Psoas muscle (tissue), 8 donors: Measurements from ENCODE around the gene RNF7. TPM values are rescaled to one million over a fixed set of nuclear protein-coding genes. Genes with fewer than 3 reads are reported as not detected.
"Not testable (repeated sequence)": the region's sequence is repeated elsewhere in the genome, so short reads cannot be mapped to it uniquely, and the experiment has no call there.

Source experiments
- ATAC-seq, 4 donors: fragments of 200-7000 bp; cut with Tn5 transposase; one replicate each; pipeline ENCODE4 v1.9.1; 2020; ENCODE audit warnings: moderate library complexity in 3 of 4, mild to moderate bottlenecking in 2 of 4
- DNase-seq, 2 donors: peaks; one replicate each; pipeline ENCODE4 v3.0.0-alpha.2; 2020
- H3K27ac ChIP-seq: fragments of 200-600 bp; one replicate; pipeline ENCODE4 v1.8.0; 2022
- H3K27me3 ChIP-seq, 3 donors: fragments of 200-600 bp in 1 of 3; one replicate each; pipeline versions ENCODE4 v1.6.1 to v1.8.0; 2013 to 2022; ENCODE audit warnings: low read length in 2 of 3, mild to moderate bottlenecking in 2 of 3, moderate library complexity in 1 of 3; ENCODE audit not compliant: insufficient read depth in 3 of 3
- H3K36me3 ChIP-seq, 2 donors: fragments of 200-600 bp in 1 of 2; one replicate each; pipeline versions ENCODE4 v1.6.1 to v1.8.0; 2013 to 2022; ENCODE audit warnings: low read depth in 1 of 2, mild to moderate bottlenecking in 1 of 2, moderate library complexity in 1 of 2; ENCODE audit not compliant: insufficient read depth in 1 of 2
- H3K4me1 ChIP-seq: fragments of 200-600 bp; one replicate; pipeline ENCODE4 v1.8.0; 2022
- H3K4me3 ChIP-seq: fragments of 200-600 bp; one replicate; pipeline ENCODE4 v1.8.0; 2022; ENCODE audit warnings: mild to moderate bottlenecking
- H3K9me3 ChIP-seq: fragments of 200-600 bp; one replicate; pipeline ENCODE4 v1.8.0; 2022
- WGBS, 3 donors: extraction: QIAGEN DNeasy Blood & Tissue Kit; methylation state at CpG; one replicate each; pipeline versions ENCODE4 v1.1.6 to v1.1.7; 2013; 5-methylcytosine and 5-hydroxymethylcytosine counted together
- intact Hi-C, 2 donors: fragments of 100-400 bp; cut with DNase I; formaldehyde crosslinking; loops; one replicate each; pipeline versions ENCODE4 v1.11.0 to v1.14.2; 2022
- polyA plus RNA-seq, 3 donors: library from polyadenylated mRNA; stranded (reverse); fragments of 200-250 nt; gene quantifications; one replicate each; pipeline ENCODE4 v1.2.3, GENCODE V29; 2013
- total RNA-seq, 4 donors: library from RNA; stranded (reverse); fragmentation: NEBNext Ultra II Directional in 2 of 4; extraction: Animal tissue kit (Norgen Biotek cat#: 25700) in 2 of 4; gene quantifications; one replicate each; pipeline versions ENCODE4 v1.2.1 to v1.2.4, GENCODE V29; 2021 to 2023
- TF ChIP-seq, protein P1 (sequence below): fragments of 200-600 bp; IDR thresholded peaks from one replicate; pipeline ENCODE4 v1.8.0; 2022; ENCODE audit warnings: antibody characterized with exemption
- donor health status: healthy with polysubstance abuse.
- donor health status: DM: no; HTN: no; CAD: no; lungs with moderate emphysema.
- donor health status: Bipolar disorder and iron deficiency.
- donor health status: healthy.
- donor health status: DM: yes; HTN: yes; CAD: no.
- donor health status: DM: no; HTN: no; CAD: no.
- donor health status: DM: no; HTN: no; CAD: no.
- donor health status: DM: yes; HTN: yes; CAD: no.

Gene RNF7
- total and polyA plus RNA-seq, 7 donors: 87.1 to 191 (median 113) TPM

GRCh38 chr3:141699897-141700296 lies 38.2 kb upstream of the RNF7 start:
- TF ChIP-seq, protein P1, sequence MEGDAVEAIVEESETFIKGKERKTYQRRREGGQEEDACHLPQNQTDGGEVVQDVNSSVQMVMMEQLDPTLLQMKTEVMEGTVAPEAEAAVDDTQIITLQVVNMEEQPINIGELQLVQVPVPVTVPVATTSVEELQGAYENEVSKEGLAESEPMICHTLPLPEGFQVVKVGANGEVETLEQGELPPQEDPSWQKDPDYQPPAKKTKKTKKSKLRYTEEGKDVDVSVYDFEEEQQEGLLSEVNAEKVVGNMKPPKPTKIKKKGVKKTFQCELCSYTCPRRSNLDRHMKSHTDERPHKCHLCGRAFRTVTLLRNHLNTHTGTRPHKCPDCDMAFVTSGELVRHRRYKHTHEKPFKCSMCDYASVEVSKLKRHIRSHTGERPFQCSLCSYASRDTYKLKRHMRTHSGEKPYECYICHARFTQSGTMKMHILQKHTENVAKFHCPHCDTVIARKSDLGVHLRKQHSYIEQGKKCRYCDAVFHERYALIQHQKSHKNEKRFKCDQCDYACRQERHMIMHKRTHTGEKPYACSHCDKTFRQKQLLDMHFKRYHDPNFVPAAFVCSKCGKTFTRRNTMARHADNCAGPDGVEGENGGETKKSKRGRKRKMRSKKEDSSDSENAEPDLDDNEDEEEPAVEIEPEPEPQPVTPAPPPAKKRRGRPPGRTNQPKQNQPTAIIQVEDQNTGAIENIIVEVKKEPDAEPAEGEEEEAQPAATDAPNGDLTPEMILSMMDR: no peak
- intact Hi-C loops: no loop called here
- H3K4me3 ChIP-seq: no peak overlapping the region
- no peaks in the 10 kb centered on the region for H3K36me3 ChIP-seq
- DNase-seq (no peak), ATAC-seq (no peak)
- no peaks in the 10 kb centered on the region for H3K27me3 ChIP-seq
- no peak overlapping the region for H3K27ac ChIP-seq
- WGBS, 3 donors: 43 to 54% (median 54%) methylated on average over 6 of the region's 6 CpGs
- H3K4me1 ChIP-seq: no peaks in the 10 kb centered on the region
- H3K9me3 ChIP-seq: no peaks in the 10 kb centered on the region

- DNase-seq, H3K27ac ChIP-seq, intact Hi-C loops, H3K4me3 ChIP-seq, ATAC-seq, H3K36me3 ChIP-seq, H3K9me3 ChIP-seq, H3K27me3 ChIP-seq, H3K4me1 ChIP-seq: not testable (repeated sequence)
- 59 to 92% (median 91%) methylated on average over 3 of the region's 3 CpGs for whole genome bisulfite sequencing, 3 donors
Measured at GRCh38 chr3:141703367-141703766, 34.7 kb upstream of the RNF7 start.

DNA sequence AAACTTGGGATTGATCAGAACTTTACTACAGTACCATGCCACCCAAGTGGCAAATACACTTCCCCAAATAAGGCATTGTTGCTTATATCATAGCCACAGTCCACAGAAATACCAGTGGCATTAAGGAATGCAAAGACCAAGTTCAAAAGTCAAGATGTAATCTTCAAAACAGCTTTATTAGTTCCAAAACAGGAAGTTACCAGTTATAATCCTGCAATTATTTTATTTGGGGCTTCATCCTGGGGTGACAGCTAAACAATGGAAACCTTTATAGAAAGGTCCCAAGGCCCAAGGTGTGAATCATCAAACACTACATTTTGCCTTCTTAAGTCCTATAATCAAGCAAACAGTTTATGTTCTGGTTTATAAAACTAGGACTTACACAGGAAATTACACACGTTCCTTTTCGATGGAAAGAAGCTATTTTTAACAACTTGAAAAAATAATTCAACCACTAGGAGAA lies 30.3 kb upstream of the RNF7 start:
- ATAC-seq: no peak
- 44 to 58% (median 55%) methylated on average over 2 of the region's 2 CpGs for WGBS, 3 donors
- H3K27me3 ChIP-seq: no peaks in the 10 kb centered on the region
- no peak overlapping the region for H3K27ac ChIP-seq
- no peak overlapping the region for H3K4me3 ChIP-seq
- no peak for DNase-seq
- intact Hi-C loops: no loop called here
- no peaks in the 10 kb centered on the region for H3K9me3 ChIP-seq
- no peaks in the 10 kb centered on the region for H3K4me1 ChIP-seq
- TF ChIP-seq, protein P1: no peak
- H3K36me3 ChIP-seq: no peaks in the 10 kb centered on the region

DNA sequence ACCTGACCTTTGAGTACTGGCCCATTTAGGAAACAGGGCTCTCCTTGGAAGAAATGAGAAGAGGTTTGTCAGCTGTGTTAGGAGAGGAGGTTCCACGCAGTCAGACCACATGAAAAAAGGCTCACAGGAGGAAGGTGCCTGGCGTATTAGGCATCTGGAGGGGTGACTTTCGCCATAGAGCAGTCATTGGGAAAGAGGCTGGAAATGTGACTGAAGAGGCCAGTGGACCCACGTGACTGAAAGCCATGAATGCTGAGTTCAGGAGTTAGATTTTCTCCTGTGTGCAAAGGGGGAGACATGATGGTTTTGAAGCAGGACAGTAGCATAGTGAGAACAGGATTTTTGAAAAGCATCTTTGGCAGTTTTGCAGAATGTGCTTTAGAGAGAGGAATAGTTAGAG lies 29.7 kb upstream of the RNF7 start:
- Histone ChIP-seq H3K9me3 (no peaks in the 10 kb centered on the region), H3K27ac (no peak overlapping the region), H3K4me1 (no peaks in the 10 kb centered on the region), H3K36me3 (no peaks in the 10 kb centered on the region), H3K27me3 (no peaks in the 10 kb centered on the region), H3K4me3 (no peak overlapping the region)
- DNase-seq (no peak), ATAC-seq (no peak)
- WGBS, 3 donors: 84 to 87% (median 85%) methylated on average over 4 of the region's 4 CpGs
- intact Hi-C loops: no loop called here
- TF ChIP-seq, protein P1: no peak

- 94 to 95% (median 95%) methylated on average over 7 of the region's 7 CpGs for WGBS, 3 donors
- Histone ChIP-seq H3K9me3 (no peaks in the 10 kb centered on the region), H3K27ac (no peak overlapping the region), H3K27me3 (no peaks in the 10 kb centered on the region), H3K36me3 (no peaks in the 10 kb centered on the region), H3K4me1 (no peaks in the 10 kb centered on the region), H3K4me3 (no peak overlapping the region)
- DNase-seq (no peak), ATAC-seq (no peak)
- TF ChIP-seq, protein P1: no peak
- intact Hi-C loops: no loop called here
Measured at GRCh38 chr3:141709126-141709770, 28.9 kb upstream of the RNF7 start.
